H1 (cell line): ENCODE results near the gene FAS. TPM values are rescaled to one million over a fixed set of nuclear protein-coding genes. Genes with fewer than 3 reads are reported as not detected.

Experiments used
- CTCF ChIA-PET: fragments of 300-600 bp; sonication (Branson Sonifier 250); formaldehyde crosslinking; loops from one replicate; lab custom pipeline; 2021; ENCODE audit not compliant: partially characterized antibody; lab: Charles Lee
- POLR2A ChIA-PET: fragments of 300-600 bp; sonication (Branson Sonifier 250); formaldehyde crosslinking; loops from one replicate; lab custom pipeline; 2021; ENCODE audit warnings: inconsistent platforms; ENCODE audit not compliant: partially characterized antibody; lab: Charles Lee
- DNase-seq, 2 experiments: peaks; one replicate each; pipeline versions ENCODE4 v3.0.0 to v3.0.0-alpha.2; 2010 to 2022; ENCODE audit warnings: low spot score in 2 of 2, low read depth in 1 of 2, mixed read lengths in 1 of 2
- FAIRE-seq: peaks from 2 replicates; lab custom pipeline; 2011; peaks lifted over from hg19 to GRCh38; lab: Jason Lieb, UNC
- H2AFZ ChIP-seq: 2 replicates; pipeline ENCODE4 v1.8.1; 2012; ENCODE audit warnings: low read length, inconsistent platforms
- H2AK5ac ChIP-seq: 2 replicates; pipeline ENCODE4 v1.6.1; 2013; ENCODE audit warnings: low read depth, low read length
- H2BK120ac ChIP-seq: replicated peaks from 2 replicates; pipeline ENCODE3; 2013; ENCODE audit warnings: low read depth, low read length, inconsistent platforms
- H2BK12ac ChIP-seq: 2 replicates; pipeline ENCODE4 v1.6.1; 2013; ENCODE audit warnings: low read depth, low read length
- H2BK15ac ChIP-seq: 2 replicates; pipeline ENCODE4 v1.6.1; 2013; ENCODE audit warnings: low read length
- H2BK20ac ChIP-seq: 2 replicates; pipeline ENCODE4 v1.6.1; 2013; ENCODE audit warnings: low read length
- H2BK5ac ChIP-seq: 2 replicates; pipeline ENCODE4 v1.6.1; 2013; ENCODE audit warnings: low read depth, low read length
- H3K14ac ChIP-seq: 2 replicates; pipeline ENCODE4 v1.6.1; 2013; ENCODE audit warnings: inconsistent platforms; ENCODE audit not compliant: insufficient read length
- H3K18ac ChIP-seq: 2 replicates; pipeline ENCODE4 v1.6.1; 2013; ENCODE audit warnings: low read length; ENCODE audit errors: extremely low read depth
- H3K23ac ChIP-seq: 2 replicates; pipeline ENCODE4 v1.6.1; 2013; ENCODE audit warnings: inconsistent platforms; ENCODE audit not compliant: insufficient read length
- H3K23me2 ChIP-seq: 2 replicates; pipeline ENCODE4 v1.6.1; 2013; ENCODE audit warnings: low read depth, low read length
- H3K27ac ChIP-seq: 2 replicates; pipeline ENCODE4 v1.6.1; 2011; ENCODE audit warnings: low read depth, low read length, inconsistent platforms
- H3K27me3 ChIP-seq, 4 experiments: replicated peaks in 1 of 4; 1 replicate in 1 of 4; 2 replicates in 3 of 4; pipeline versions ENCODE4 v1.6.1 to v1.8.1; 2011 to 2013; ENCODE audit warnings: low read length in 3 of 4, mild to moderate bottlenecking in 3 of 4, inconsistent platforms in 2 of 4, mixed read lengths in 2 of 4, moderate library complexity in 1 of 4; ENCODE audit not compliant: control insufficient read depth in 3 of 4, insufficient read depth in 3 of 4; ENCODE audit errors: extremely low read depth in 1 of 4
- H3K36me3 ChIP-seq, 4 experiments: 2 replicates each; pipeline versions ENCODE4 v1.6.1 to v1.8.1; 2011 to 2013; ENCODE audit warnings: mild to moderate bottlenecking in 4 of 4, low read length in 3 of 4, moderate library complexity in 2 of 4, control low read depth in 1 of 4, inconsistent platforms in 1 of 4; ENCODE audit not compliant: insufficient read depth in 4 of 4, control insufficient read depth in 2 of 4
- H3K4ac ChIP-seq: replicated peaks from 2 replicates; pipeline ENCODE3; 2013; ENCODE audit warnings: low read length, low read depth, mixed read lengths, inconsistent platforms; ENCODE audit not compliant: insufficient read length
- H3K4me1 ChIP-seq, 4 experiments: replicated peaks in 1 of 4; 1 replicate in 1 of 4; 2 replicates in 3 of 4; pipeline versions ENCODE4 v1.6.1 to v1.8.1; 2011 to 2013; ENCODE audit warnings: low read length in 3 of 4, inconsistent platforms in 2 of 4, mixed read lengths in 1 of 4; ENCODE audit not compliant: insufficient read depth in 4 of 4, control insufficient read depth in 3 of 4
- H3K4me2 ChIP-seq, 2 experiments: 2 replicates each; pipeline versions ENCODE4 v1.6.1 to v1.8.1; 2011 to 2013; ENCODE audit warnings: low read depth in 2 of 2, low read length in 2 of 2, control low read depth in 1 of 2, inconsistent platforms in 1 of 2, mild to moderate bottlenecking in 1 of 2; ENCODE audit not compliant: insufficient read depth in 1 of 2
- H3K4me3 ChIP-seq, 4 experiments: fragments of 200-600, 300-600 bp in 1 of 4; sonication (generic), shearing (Covaris generic), sonication (Bioruptor Twin) in 1 of 4; 2 replicates each; pipeline versions ENCODE4 v1.5.1 to v1.8.1; 2011 to 2016; ENCODE audit warnings: low read length in 4 of 4, low read depth in 3 of 4, control low read depth in 2 of 4, inconsistent platforms in 2 of 4, mild to moderate bottlenecking in 2 of 4, mixed read lengths in 1 of 4, moderate library complexity in 1 of 4; ENCODE audit not compliant: insufficient read depth in 2 of 4; ENCODE audit errors: extremely low read depth in 1 of 4
- H3K56ac ChIP-seq: replicated peaks from 2 replicates; pipeline ENCODE3; 2013; ENCODE audit warnings: low read depth, mild to moderate bottlenecking, mixed read lengths, low read length, inconsistent platforms; ENCODE audit not compliant: insufficient read length
- H3K79me1 ChIP-seq: 2 replicates; pipeline ENCODE4 v1.6.1; 2013; ENCODE audit warnings: low read depth, low read length, control low read depth
- H3K79me2 ChIP-seq, 2 experiments: 2 replicates each; pipeline versions ENCODE4 v1.6.1 to v1.8.1; 2012 to 2013; ENCODE audit warnings: low read length in 2 of 2, mild to moderate bottlenecking in 2 of 2, inconsistent platforms in 1 of 2; ENCODE audit not compliant: insufficient read depth in 2 of 2, control insufficient read depth in 1 of 2
- H3K9ac ChIP-seq, 4 experiments: replicated peaks in 1 of 4; 1 replicate in 1 of 4; 2 replicates in 3 of 4; pipeline versions ENCODE4 v1.6.1 to v1.8.1; 2011 to 2013; ENCODE audit warnings: low read depth in 3 of 4, low read length in 3 of 4, control low read depth in 2 of 4, mild to moderate bottlenecking in 2 of 4, moderate library complexity in 2 of 4, inconsistent platforms in 1 of 4; ENCODE audit errors: extremely low read depth in 1 of 4
- H3K9me3 ChIP-seq, 2 experiments: 2 replicates each; pipeline versions ENCODE4 v1.6.1 to v1.8.1; 2012 to 2013; ENCODE audit warnings: mild to moderate bottlenecking in 2 of 2, moderate library complexity in 2 of 2, control low read depth in 1 of 2, inconsistent platforms in 1 of 2, low read depth in 1 of 2, low read length in 1 of 2, mixed read lengths in 1 of 2; ENCODE audit not compliant: insufficient read depth in 2 of 2
- H4K20me1 ChIP-seq, 2 experiments: replicated peaks in 1 of 2; 2 replicates each; pipeline versions ENCODE3 to v1.8.1; 2011 to 2013; ENCODE audit warnings: inconsistent platforms in 2 of 2, low read length in 2 of 2, mild to moderate bottlenecking in 1 of 2; ENCODE audit not compliant: insufficient read depth in 2 of 2, control insufficient read depth in 1 of 2
- H4K5ac ChIP-seq: 2 replicates; pipeline ENCODE4 v1.6.1; 2013; ENCODE audit warnings: low read length, low read depth, mixed read lengths, inconsistent platforms; ENCODE audit not compliant: insufficient read length
- H4K8ac ChIP-seq: 2 replicates; pipeline ENCODE4 v1.8.0; 2013; ENCODE audit warnings: mild to moderate bottlenecking, moderate library complexity, low read length, inconsistent platforms; ENCODE audit not compliant: insufficient read depth; ENCODE audit errors: extremely low read depth
- H4K91ac ChIP-seq: replicated peaks from 2 replicates; pipeline ENCODE3; 2013; ENCODE audit warnings: low read length, mixed read lengths, inconsistent platforms; ENCODE audit not compliant: insufficient read length
- ATF3 ChIP-seq: IDR thresholded peaks from 2 replicates; pipeline ENCODE4 v1.6.1; 2011; ENCODE audit warnings: low read depth, mild to moderate bottlenecking, low read length; ENCODE audit not compliant: insufficient read depth
- CBX8 ChIP-seq: fragments of 300-800, 300-1000 bp; sonication (generic); IDR thresholded peaks from 2 replicates; pipeline ENCODE4 v1.7.1; 2016; ENCODE audit warnings: low read depth, low read length, borderline replicate concordance
- JUN ChIP-seq: IDR thresholded peaks from 2 replicates; pipeline ENCODE4 v1.6.1; 2011; ENCODE audit warnings: low read depth, mild to moderate bottlenecking, improper control_type of control experiment, low read length
- KDM5A ChIP-seq: fragments of 200-600 bp; IDR thresholded peaks from 2 replicates; pipeline ENCODE4 v1.7.1; 2012; ENCODE audit warnings: mild to moderate bottlenecking, low read length, inconsistent platforms, mixed read lengths
- POLR2A ChIP-seq, 2 experiments: IDR thresholded peaks; 1 replicate in 1 of 2; 2 replicates in 1 of 2; pipeline ENCODE4 v1.6.1; 2011; ENCODE audit warnings: low read depth in 2 of 2, low read length in 2 of 2, mild to moderate bottlenecking in 2 of 2; ENCODE audit errors: control extremely low read depth in 1 of 2
- RNF2 ChIP-seq: fragments of 200-900, 300-1000 bp; sonication (generic); IDR thresholded peaks from 2 replicates; pipeline ENCODE4 v1.7.1; 2016; ENCODE audit warnings: borderline replicate concordance, low read depth, mild to moderate bottlenecking, antibody characterized with exemption, low read length; ENCODE audit not compliant: poor library complexity, severe bottlenecking; ENCODE audit errors: missing control alignments
- SP2 ChIP-seq: IDR thresholded peaks from 2 replicates; pipeline ENCODE4 v1.6.1; 2012; ENCODE audit warnings: mild to moderate bottlenecking, low read length, inconsistent platforms
- TAF7 ChIP-seq: optimal IDR thresholded peaks from 2 replicates; pipeline ENCODE3; 2011; ENCODE audit warnings: low read depth, mild to moderate bottlenecking, inconsistent platforms, low read length, moderate library complexity, borderline replicate concordance
- USF2 ChIP-seq: IDR thresholded peaks from 2 replicates; pipeline ENCODE4 v1.6.1; 2011; ENCODE audit warnings: low read length, improper control_type of control experiment
- whole genome bisulfite sequencing, 2 experiments: shearing (Covaris generic) in 1 of 2; methylation state at CpG; one replicate each; pipeline versions ENCODE4 v1.1.6 to v1.1.7; 2013 to 2015; ENCODE audit warnings: low lambda C conversion rate in 2 of 2, mixed read lengths in 2 of 2, inconsistent platforms in 1 of 2, low coverage in 1 of 2, missing lambda C conversion rate in 1 of 2; ENCODE audit not compliant: insufficient replicate concordance in 2 of 2, insufficient coverage in 1 of 2, insufficient read length in 1 of 2; ENCODE audit errors: extremely low coverage in 1 of 2, missing lambda C conversion rate in 1 of 2; 5-methylcytosine and 5-hydroxymethylcytosine counted together
- polyA plus RNA-seq, 7 experiments: library from polyadenylated mRNA; depleted of rRNA in 3 of 7; stranded (reverse) in 5 of 7; unstranded in 2 of 7; fragments of >200 nt in 5 of 7; fragments of 200-250 nt in 2 of 7; gene quantifications; 1 replicate in 5 of 7; 2 replicates in 1 of 7; 4 replicates in 1 of 7; pipeline versions ENCODE4 v1.2.1 to v1.2.3, GENCODE V29; 2011 to 2013; ENCODE audit warnings: missing spikeins in 2 of 7, mixed read lengths in 2 of 7
- total RNA-seq: library from RNA; stranded (reverse); fragmentation: NEBNext Ultra II Directional; extraction: Animal tissue kit (Norgen Biotek cat#: 25700); gene quantifications from 2 replicates; pipeline ENCODE4 v1.2.1, GENCODE V29; 2021
- TF ChIP-seq, protein P1 (sequence below), 3 experiments: IDR thresholded peaks; 1 replicate in 2 of 3; 2 replicates in 1 of 3; pipeline versions ENCODE4 v1.5.1 to v1.6.1; 2011; ENCODE audit warnings: low read length in 3 of 3, mild to moderate bottlenecking in 3 of 3, inconsistent platforms in 2 of 3, low read depth in 1 of 3, moderate library complexity in 1 of 3; ENCODE audit not compliant: insufficient read depth in 1 of 3; ENCODE audit errors: control extremely low read depth in 1 of 3

FAS gene
- total and polyA plus RNA-seq, 2 of the 8 experiments (the other 6 are each of a cell fraction or from before 2014, with no cell fraction given), result 4.0 to 6.7 TPM

DNA sequence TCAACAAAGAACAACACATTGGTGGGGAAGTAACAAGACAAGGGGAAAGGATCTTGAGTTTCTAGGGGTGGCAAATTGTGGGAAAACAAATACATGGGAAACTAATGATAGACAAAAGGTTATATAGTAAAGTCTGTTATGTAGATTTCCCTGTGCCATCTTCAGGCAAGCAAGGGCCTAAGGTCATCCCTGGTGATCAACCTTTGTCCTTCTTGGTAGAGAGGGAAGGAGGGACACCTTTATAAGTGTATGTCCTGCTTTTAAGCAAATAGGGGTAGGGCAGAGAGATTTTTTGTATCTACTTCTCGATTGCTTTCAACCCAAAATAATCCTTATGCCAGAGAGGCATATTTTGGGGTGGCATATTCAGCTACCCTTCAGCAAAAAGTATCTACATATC, 26.2 kb upstream of the FAS start:
- Histone ChIP-seq H3K23ac (no peak overlapping the region), H2BK20ac (no peak overlapping the region), H2BK5ac (no peak overlapping the region), H3K9ac (no peak overlapping the region), H3K4me1 (no peaks in the 10 kb centered on the region), H4K20me1 (no peaks in the 10 kb centered on the region), H3K14ac (no peak overlapping the region), H3K23me2 (no peaks in the 10 kb centered on the region), H3K4me3 (no peak overlapping the region), H3K79me1 (no peaks in the 10 kb centered on the region), H3K4ac (no peak overlapping the region), H3K79me2 (no peaks in the 10 kb centered on the region), H3K56ac (no peak overlapping the region), H2BK12ac (no peak overlapping the region), H3K27ac (no peak overlapping the region), H4K91ac (no peak overlapping the region), H3K36me3 (no peaks in the 10 kb centered on the region), H3K18ac (no peak overlapping the region), H4K5ac (no peak overlapping the region), H2BK15ac (no peak overlapping the region), H2BK120ac (no peak overlapping the region), H2AFZ (no peak overlapping the region), H3K4me2 (no peak overlapping the region), H4K8ac (no peak overlapping the region), H2AK5ac (no peak overlapping the region), H3K27me3 (no peaks in the 10 kb centered on the region), H3K9me3 (no peaks in the 10 kb centered on the region)
- FAIRE-seq (no peak), DNase-seq (no peak)
- POLR2A ChIA-PET, result no interaction called here
- WGBS, 2 experiments, result 82% methylated on average over 1 of the region's 1 CpG; no CpG with 5 or more reads in 1 of the 2 experiments
- CTCF ChIA-PET, result interaction anchor here (0.5 to 1.6 kb wide), 3 partner anchors 23 to 805 kb away, joined by 3 to 6 read pairs (median 4); no protein-coding TSS in a partner anchor
- TF ChIP-seq ATF3, result no peak
- TF ChIP-seq, protein P1, sequence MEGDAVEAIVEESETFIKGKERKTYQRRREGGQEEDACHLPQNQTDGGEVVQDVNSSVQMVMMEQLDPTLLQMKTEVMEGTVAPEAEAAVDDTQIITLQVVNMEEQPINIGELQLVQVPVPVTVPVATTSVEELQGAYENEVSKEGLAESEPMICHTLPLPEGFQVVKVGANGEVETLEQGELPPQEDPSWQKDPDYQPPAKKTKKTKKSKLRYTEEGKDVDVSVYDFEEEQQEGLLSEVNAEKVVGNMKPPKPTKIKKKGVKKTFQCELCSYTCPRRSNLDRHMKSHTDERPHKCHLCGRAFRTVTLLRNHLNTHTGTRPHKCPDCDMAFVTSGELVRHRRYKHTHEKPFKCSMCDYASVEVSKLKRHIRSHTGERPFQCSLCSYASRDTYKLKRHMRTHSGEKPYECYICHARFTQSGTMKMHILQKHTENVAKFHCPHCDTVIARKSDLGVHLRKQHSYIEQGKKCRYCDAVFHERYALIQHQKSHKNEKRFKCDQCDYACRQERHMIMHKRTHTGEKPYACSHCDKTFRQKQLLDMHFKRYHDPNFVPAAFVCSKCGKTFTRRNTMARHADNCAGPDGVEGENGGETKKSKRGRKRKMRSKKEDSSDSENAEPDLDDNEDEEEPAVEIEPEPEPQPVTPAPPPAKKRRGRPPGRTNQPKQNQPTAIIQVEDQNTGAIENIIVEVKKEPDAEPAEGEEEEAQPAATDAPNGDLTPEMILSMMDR (IDR thresholded peaks at IDR 0.05; ENCODE audit: control extremely low read depth in 1 of 3, insufficient read depth in 1 of 3, low read depth in 1 of 3, low read length in 3 of 3), result no peak
- no peak for TF ChIP-seq USF2
- TF ChIP-seq JUN, result no peak
- TF ChIP-seq POLR2A (IDR thresholded peaks at IDR 0.05; ENCODE audit: control extremely low read depth in 1 of 2, low read depth in 2 of 2, low read length in 2 of 2), result no peak
- TF ChIP-seq RNF2, result no peak
- no peak for TF ChIP-seq SP2
- TF ChIP-seq KDM5A, result no peak
- TF ChIP-seq TAF7, result no peak
- no peak for TF ChIP-seq CBX8
